ENCODE measurements around the gene PLOD3. TPM values are rescaled to one million over a fixed set of nuclear protein-coding genes. Genes with fewer than 3 reads are reported as not detected.
"Not testable (repeated sequence)": the region's sequence is repeated elsewhere in the genome, so short reads cannot be mapped to it uniquely, and the experiment has no call there.

The PLOD3 gene
- total and polyA plus RNA-seq, 2 donors = 24.8 to 57.6 TPM

DNA sequence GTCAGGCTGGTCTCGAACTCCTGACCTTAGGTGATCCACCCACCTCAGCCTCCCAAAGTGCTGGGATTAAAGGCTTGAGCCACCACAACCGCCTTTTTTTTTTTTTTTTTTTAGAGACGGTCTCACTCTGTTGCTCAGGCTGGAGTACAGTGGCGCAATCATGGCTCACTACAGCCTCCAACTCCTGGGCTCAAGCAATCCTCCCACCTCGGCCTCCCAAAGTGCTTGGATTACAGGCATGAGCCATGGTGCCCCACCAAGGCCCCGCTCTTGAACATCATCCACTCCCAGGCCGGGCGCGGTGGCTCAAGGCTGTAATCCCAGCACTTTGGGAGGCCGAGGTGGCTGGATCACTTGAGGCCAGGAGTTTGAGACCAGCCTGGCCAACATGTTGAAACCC, 17.9 kb downstream of the PLOD3 start:
- not testable (repeated sequence) for H3K27ac ChIP-seq (ENCODE audit: low read depth); H3K36me3 ChIP-seq (ENCODE audit: insufficient read depth); H3K4me1 ChIP-seq (ENCODE audit: insufficient read depth); DNase-seq (ENCODE audit: extremely low spot score); H3K4me3 ChIP-seq (ENCODE audit: low read depth, low read length)
- 92% methylated on average over 10 of the region's 10 CpGs for WGBS

DNA sequence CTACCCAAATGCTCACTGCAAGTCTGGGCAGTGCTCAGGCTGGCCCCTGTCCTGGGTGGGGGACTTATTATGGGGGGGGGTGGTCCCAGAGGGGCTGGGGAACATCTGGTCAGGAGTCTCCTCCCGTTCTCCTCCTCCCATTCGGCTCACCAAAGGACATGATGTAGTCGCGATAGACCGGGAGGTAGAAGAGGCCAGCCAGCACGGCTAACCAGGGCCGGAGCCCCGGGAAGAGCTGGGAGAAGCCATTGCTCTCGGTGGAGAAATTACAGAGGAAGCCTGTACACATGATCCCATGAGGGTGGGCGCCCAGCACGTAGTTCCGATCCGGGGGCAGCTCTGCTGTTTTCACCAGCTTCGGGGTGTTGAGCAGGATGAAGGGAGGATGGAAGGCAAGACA, 18.9 kb downstream of the PLOD3 start:
- DNase-seq (ENCODE audit: extremely low spot score) = no peak
- no peak overlapping the region for H3K4me3 ChIP-seq (ENCODE audit: low read depth, low read length)
- H3K27ac ChIP-seq (ENCODE audit: low read depth) = no peak overlapping the region
- WGBS = 64% methylated on average over 14 of the region's 14 CpGs
- peaks cover 2% of the 10 kb centered on the region for H3K4me1 ChIP-seq (ENCODE audit: insufficient read depth)
- H3K36me3 ChIP-seq (ENCODE audit: insufficient read depth) = no peaks in the 10 kb centered on the region

DNA sequence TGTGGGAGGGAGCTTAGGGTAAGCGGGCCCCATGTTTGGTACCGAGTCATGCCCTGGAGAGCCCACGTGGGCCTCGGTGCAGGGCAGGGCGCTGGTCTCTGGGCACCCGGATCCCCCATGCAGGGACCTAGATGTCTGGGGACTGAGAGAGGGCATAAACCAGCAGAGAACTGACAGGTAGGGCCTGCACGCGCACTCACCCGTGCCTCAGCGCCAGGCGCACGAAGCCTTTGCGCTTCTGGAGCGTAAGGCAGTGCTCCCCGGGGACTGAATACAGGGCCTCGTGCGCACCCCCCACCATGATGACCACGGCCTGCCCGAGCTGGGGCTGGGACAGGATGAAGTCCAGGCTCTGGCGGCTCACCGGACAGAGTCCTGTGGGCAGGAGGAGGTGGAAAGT, 19.4 kb downstream of the PLOD3 start:
- Histone ChIP-seq H3K27ac (ENCODE audit: low read depth) (no peak overlapping the region), H3K4me3 (ENCODE audit: low read depth, low read length) (no peak overlapping the region), H3K36me3 (ENCODE audit: insufficient read depth) (no peaks in the 10 kb centered on the region), H3K4me1 (ENCODE audit: insufficient read depth) (peaks cover 2% of the 10 kb centered on the region)
- WGBS = 70% methylated on average over 21 of the region's 21 CpGs
- DNase-seq (ENCODE audit: extremely low spot score) = no peak

DNA sequence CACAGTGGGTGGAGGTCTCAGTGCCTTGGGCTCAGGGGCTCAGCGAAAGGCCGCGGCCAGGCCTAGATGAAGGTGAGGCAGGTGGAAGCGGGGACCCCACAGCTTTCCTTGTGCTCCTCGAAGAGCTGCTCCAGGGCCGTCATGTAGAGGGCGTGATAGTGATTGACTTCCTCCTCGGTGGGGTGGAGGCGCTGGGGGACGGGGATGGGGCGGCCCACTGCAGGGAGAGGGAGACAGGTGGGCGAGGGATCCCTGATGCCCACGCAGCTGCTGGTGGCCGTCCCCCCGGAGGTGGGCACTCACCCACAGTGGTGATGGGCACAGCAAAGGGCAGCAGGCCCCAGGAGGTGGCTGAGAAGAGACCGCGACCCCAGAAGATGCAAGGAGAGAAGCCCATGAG, 21.5 kb downstream of the PLOD3 start:
- 86% methylated on average over 17 of the region's 17 CpGs for WGBS
- Histone ChIP-seq H3K27ac (ENCODE audit: low read depth) (no peak overlapping the region), H3K4me3 (ENCODE audit: low read depth, low read length) (no peak overlapping the region), H3K36me3 (ENCODE audit: insufficient read depth) (no peaks in the 10 kb centered on the region), H3K4me1 (ENCODE audit: insufficient read depth) (no peaks in the 10 kb centered on the region)
- DNase-seq (ENCODE audit: extremely low spot score) = no peak

DNA sequence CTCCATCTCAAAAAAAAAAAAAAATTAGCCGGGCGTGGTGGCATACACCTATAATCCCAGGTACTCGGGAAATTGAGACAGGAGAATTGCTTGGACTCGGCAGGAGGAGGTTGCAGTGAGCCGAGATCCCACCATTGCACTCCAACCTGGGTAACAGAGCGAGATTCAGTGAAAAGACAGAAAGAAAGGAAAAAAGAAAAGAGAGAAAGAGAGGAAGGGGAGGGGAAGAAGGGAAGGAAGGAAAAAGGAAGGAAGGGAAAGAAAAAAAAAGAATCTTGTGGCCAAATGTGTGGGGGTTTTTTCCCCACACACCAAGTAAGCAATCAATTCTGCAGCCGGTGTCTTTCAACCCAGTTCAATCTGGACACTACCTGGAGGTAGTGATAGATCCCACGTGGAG, 28.3 kb downstream of the PLOD3 start:
- no peak overlapping the region for H3K27ac ChIP-seq (ENCODE audit: low read depth)
- WGBS = 85% methylated on average over 8 of the region's 8 CpGs
- H3K4me1 ChIP-seq (ENCODE audit: insufficient read depth) = no peaks in the 10 kb centered on the region
- DNase-seq (ENCODE audit: extremely low spot score) = no peak
- no peak overlapping the region for H3K4me3 ChIP-seq (ENCODE audit: low read depth, low read length)
- no peaks in the 10 kb centered on the region for H3K36me3 ChIP-seq (ENCODE audit: insufficient read depth)

DNA sequence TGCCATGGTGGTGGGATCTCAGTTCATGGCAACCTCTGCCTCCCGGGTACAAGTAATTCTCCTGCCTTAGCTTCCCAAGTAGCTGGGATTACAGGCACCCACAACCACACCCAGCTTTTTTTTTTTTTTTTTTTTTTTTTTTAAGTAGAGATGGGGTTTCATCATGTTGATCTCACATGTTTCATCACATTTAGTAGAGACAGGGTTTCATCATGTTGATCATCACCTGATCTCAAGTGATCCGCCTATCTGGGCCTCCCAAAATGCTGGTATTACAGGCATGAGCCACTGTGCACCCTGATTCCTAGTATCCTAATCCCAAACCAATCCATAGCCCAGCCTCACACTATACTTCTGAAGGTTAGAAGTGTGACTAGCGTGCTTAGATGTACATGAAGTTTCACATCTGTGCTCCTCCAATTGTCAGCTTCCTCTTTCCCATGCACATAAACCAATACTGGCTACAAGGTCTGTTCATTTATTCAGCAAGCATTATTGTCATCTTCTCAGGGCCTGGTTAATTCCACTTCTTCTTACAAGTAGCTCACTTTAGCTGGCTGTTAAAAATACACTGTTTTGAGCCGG, 30.4 kb downstream of the PLOD3 start:
- no peaks in the 10 kb centered on the region for H3K36me3 ChIP-seq (ENCODE audit: insufficient read depth)
- no peaks in the 10 kb centered on the region for H3K4me1 ChIP-seq (ENCODE audit: insufficient read depth)
- H3K27ac ChIP-seq (ENCODE audit: low read depth) = no peak overlapping the region
- 84% methylated on average over 4 of the region's 4 CpGs for WGBS
- DNase-seq (ENCODE audit: extremely low spot score) = no peak
- H3K4me3 ChIP-seq (ENCODE audit: low read depth, low read length) = no peak overlapping the region

DNA sequence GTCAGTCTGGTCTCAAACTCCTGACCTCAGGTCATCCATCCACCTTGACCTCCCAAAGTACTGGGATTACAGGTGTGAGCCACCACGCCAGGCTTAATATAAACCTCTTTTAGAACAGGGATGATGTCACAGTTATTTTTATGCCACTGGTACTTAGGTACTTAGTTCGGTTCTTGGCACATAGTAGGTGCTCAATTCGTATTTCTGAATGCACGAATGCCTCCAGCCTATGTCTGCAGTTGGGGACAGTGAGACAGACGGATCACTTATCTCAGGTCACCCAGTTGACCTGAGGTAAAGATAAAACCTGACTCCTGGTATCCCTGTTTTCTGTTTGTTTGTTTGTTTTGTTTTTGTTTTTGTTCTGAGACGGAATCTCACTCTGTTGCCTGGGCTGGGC, 31.2 kb downstream of the PLOD3 start:
- no peak overlapping the region for H3K4me3 ChIP-seq (ENCODE audit: low read depth, low read length)
- H3K27ac ChIP-seq (ENCODE audit: low read depth) = no peak overlapping the region
- no peaks in the 10 kb centered on the region for H3K4me1 ChIP-seq (ENCODE audit: insufficient read depth)
- no peak for DNase-seq (ENCODE audit: extremely low spot score)
- no peaks in the 10 kb centered on the region for H3K36me3 ChIP-seq (ENCODE audit: insufficient read depth)
- 66% methylated on average over 6 of the region's 6 CpGs for WGBS

DNA sequence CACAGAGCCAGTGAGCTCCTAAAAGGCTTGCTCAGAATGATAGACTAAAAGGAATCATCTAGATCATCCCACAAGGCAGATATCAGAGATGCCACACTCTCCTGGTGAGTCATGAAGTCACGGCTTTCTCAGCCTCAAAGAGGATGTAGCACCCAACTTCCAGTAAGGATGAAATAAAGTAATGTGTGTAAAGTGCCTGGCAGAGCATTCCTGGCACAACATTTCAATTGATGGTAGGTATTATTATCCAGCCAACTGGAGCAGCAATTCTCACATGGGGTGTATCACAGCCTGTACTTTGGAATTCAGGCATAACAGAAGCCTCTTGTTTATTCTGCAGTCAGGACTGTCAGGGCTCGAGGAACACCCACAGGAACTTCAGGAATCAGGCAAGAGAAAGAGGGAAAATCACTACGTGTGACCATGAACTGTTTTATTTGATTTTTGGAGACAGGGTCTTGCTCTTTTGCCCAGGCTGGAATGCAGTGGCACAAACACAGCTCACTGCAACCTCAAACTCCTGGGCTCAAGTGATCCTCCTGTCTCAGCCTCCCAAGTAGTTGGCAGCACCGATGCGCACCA, 32.0 kb downstream of the PLOD3 start:
- H3K4me3 ChIP-seq (ENCODE audit: low read depth, low read length) = no peak overlapping the region
- DNase-seq (ENCODE audit: extremely low spot score) = no peak
- H3K27ac ChIP-seq (ENCODE audit: low read depth) = no peak overlapping the region
- H3K36me3 ChIP-seq (ENCODE audit: insufficient read depth) = no peaks in the 10 kb centered on the region
- WGBS = 47% methylated on average over 5 of the region's 5 CpGs
- no peaks in the 10 kb centered on the region for H3K4me1 ChIP-seq (ENCODE audit: insufficient read depth)

DNA sequence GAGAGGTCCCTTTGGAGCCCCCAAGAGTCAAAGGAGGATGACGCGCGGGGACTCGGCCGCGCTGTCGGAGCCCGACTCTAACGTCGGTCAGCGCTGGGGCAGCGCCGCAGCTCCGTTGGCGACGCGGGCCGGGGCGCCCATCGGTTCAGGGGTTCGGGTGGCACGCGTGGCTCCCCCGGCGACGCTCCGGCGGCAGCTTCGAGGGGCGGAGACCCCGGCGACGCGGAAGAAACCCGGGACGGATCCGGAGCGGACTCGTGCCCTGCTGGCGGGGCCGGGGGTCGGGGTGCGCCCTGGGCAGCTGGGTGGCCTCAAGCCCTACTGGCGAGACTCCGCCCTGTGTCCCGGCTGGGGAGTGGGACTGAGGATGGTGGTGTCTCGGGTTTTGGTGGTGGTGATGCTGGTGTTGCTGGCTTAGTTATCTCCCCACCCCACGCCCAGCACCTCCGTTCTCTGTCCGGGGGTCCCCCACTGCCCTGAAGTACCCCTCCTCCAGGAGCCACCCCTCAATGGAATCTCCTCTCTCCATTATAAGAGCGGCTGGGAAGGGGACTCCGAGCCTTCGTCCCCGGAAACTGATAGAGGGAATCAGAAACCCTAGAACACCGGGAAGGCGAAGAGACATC, 37.1 kb downstream of the PLOD3 start, which contains the start of gene NAT16:
TSS of gene NAT16 (minus strand) at position 164 of the 626 bp plus-strand sequence. CDS start 5,486 bp downstream, outside the sequence.
- 2% methylated on average over 56 of the region's 56 CpGs for WGBS
- no peaks in the 10 kb centered on the region for H3K36me3 ChIP-seq (ENCODE audit: insufficient read depth)
- H3K27ac ChIP-seq (ENCODE audit: low read depth) = no peak within 1 kb of the TSS
- H3K4me1 ChIP-seq (ENCODE audit: insufficient read depth) = no peaks in the 10 kb centered on the region
- peak within 1 kb of the TSS; percentile 9 for H3K4me3 ChIP-seq (ENCODE audit: low read depth, low read length)
- DNase-seq (ENCODE audit: extremely low spot score) = no peak

DNA sequence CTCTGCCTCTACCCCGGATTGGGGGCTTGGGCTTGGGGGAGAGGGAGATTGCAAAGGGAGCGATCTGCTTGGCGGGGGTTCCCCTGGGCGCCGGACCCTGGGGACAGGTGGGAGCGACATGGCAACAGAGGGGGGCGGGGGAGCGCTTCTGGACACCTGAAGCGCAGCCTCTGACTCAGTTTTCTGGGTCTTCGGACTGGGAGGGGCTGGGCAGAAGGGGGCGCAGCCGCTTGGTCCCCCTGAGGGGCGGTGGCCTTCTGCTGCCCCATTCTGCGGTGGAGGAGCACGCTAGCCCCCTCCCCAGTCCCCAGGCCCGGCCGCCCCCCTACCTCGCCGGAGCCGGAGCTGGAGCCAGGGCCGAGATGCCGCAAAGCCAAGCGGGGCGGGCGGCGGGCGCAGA, 37.7 kb downstream of the PLOD3 start:
- 3% methylated on average over 27 of the region's 27 CpGs for WGBS
- no peaks in the 10 kb centered on the region for H3K4me1 ChIP-seq (ENCODE audit: insufficient read depth)
- H3K27ac ChIP-seq (ENCODE audit: low read depth) = no peak overlapping the region
- peak overlapping the region; percentile 9 for H3K4me3 ChIP-seq (ENCODE audit: low read depth, low read length)
- no peak for DNase-seq (ENCODE audit: extremely low spot score)
- no peaks in the 10 kb centered on the region for H3K36me3 ChIP-seq (ENCODE audit: insufficient read depth)

DNA sequence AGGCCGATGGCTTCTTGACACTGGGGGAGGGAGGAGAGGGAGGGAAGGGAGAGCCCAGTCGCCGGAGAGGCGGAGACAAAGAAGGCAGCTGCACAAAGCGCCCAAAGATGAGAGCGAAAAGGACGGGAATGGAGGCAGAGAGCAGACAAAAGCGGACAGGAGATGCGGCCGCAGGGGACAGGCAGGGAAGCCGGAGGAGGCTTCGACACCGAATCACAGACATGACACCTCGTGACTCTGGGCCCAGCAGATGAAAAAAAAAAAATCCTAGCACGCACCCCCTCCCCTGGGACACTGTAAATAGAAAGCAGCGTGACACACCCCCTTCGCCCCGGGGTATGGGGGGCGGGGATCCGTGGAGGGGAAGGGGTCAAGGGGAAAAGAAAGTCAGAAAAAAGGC, 38.3 kb downstream of the PLOD3 start:
- no peak for DNase-seq (ENCODE audit: extremely low spot score)
- Histone ChIP-seq H3K36me3 (ENCODE audit: insufficient read depth) (no peaks in the 10 kb centered on the region), H3K4me3 (ENCODE audit: low read depth, low read length) (no peak overlapping the region), H3K4me1 (ENCODE audit: insufficient read depth) (no peaks in the 10 kb centered on the region), H3K27ac (ENCODE audit: low read depth) (no peak overlapping the region)
- WGBS = under 1% methylated on average over 20 of the region's 20 CpGs

DNA sequence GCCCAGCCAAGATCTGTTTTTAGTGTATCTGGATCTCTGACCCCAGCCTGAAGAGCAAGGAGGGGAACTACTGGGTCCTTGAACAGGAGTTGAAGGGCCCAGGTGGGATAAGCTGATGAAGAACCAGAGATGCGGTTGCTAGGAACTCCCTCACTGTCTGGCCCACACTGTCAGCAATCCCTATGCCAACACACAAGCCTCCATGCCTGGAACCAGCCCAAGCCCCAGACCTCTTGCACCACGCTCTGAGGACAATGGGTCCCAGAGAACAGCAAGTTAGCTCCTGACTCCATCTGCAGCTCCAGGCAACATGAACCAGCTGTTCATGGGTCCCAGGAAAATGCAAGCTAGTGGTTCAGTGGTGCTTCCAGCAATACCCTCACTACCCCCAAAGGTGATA, 39.7 kb downstream of the PLOD3 start:
- WGBS = 55% methylated on average over 2 of the region's 2 CpGs

DNA sequence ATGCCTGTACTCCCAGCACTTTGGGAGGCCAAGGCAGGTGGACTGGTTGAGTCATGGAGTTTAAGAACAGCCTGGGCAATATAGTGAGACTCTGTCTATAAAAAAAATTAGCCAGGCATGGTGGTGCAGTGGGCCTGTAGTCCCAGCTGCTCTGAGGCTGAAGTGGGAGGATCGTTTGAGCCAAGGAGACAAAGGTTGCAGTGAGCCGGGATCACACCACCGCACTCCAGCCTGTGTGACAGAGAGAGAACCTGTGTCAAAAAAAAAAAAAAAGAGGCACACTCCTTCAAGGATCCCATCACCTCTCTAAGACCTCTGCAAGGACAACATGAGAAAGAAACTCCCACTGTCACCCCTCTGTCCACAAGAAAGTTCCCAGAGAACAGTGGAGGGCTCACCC, 41.7 kb downstream of the PLOD3 start:
- no peak for DNase-seq (ENCODE audit: extremely low spot score)
- Histone ChIP-seq H3K4me1 (ENCODE audit: insufficient read depth) (no peaks in the 10 kb centered on the region), H3K36me3 (ENCODE audit: insufficient read depth) (no peaks in the 10 kb centered on the region), H3K27ac (ENCODE audit: low read depth) (no peak overlapping the region), H3K4me3 (ENCODE audit: low read depth, low read length) (no peak overlapping the region)
- WGBS = 18% methylated on average over 3 of the region's 3 CpGs

More for the DNA sequence above, 39.7 kb downstream of the PLOD3 start:
- no peaks in the 10 kb centered on the region for H3K36me3 ChIP-seq (ENCODE audit: insufficient read depth)
- no peak overlapping the region for H3K27ac ChIP-seq (ENCODE audit: low read depth)
- no peak for DNase-seq (ENCODE audit: extremely low spot score)
- H3K4me3 ChIP-seq (ENCODE audit: low read depth, low read length) = no peak overlapping the region
- no peaks in the 10 kb centered on the region for H3K4me1 ChIP-seq (ENCODE audit: insufficient read depth)

DNA sequence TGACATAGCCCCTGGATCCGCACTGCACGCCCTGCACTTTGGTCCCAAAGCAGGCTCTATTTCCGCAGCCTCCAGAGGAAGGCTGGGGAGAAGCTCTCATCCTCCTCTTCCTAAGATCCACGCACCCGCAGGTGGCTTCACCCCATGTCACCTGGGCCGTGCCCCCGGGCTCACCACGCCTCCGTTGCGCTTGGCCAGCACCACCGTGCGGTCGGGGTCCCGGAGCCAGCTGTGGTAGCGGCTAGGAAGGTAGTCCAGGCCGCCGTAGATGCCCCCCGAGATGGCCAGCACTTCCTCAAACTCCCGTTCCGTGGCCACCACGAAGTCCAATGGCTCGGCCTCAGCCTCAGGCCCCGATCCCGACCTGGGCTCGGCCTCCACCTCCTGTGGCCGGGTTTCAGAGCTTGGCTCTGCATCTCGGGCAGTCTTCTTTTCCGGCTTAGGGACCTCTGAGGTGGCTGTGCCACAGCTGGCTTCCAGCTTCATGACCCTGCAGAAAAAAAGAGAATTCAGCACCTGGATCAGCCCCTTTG, 43.0 kb downstream of the PLOD3 start:
- WGBS = 3% methylated on average over 28 of the region's 28 CpGs
- no peaks in the 10 kb centered on the region for H3K4me1 ChIP-seq (ENCODE audit: insufficient read depth)
- no peak overlapping the region for H3K4me3 ChIP-seq (ENCODE audit: low read depth, low read length)
- H3K27ac ChIP-seq (ENCODE audit: low read depth) = no peak overlapping the region
- DNase-seq (ENCODE audit: extremely low spot score) = no peak
- H3K36me3 ChIP-seq (ENCODE audit: insufficient read depth) = no peaks in the 10 kb centered on the region

Measured in urinary bladder (tissue), 4 donors.